Neuronal stem cell (in vitro differentiated cells): ENCODE results near the gene ITGBL1. TPM values are rescaled to one million over a fixed set of nuclear protein-coding genes. Genes with fewer than 3 reads are reported as not detected.

Experiments
- DNase-seq: peaks from one replicate; pipeline ENCODE4 v3.0.0-alpha.2; 2013; ENCODE audit warnings: low spot score
- H2AFZ ChIP-seq: one replicate; pipeline ENCODE4 v1.6.1; 2013; ENCODE audit warnings: mild to moderate bottlenecking, low read length, inconsistent platforms
- H2AK5ac ChIP-seq: 2 replicates; pipeline ENCODE4 v1.6.1; 2013; ENCODE audit warnings: low read depth, mild to moderate bottlenecking, inconsistent platforms, low read length, moderate library complexity, mixed read lengths
- H2BK120ac ChIP-seq: 2 replicates; pipeline ENCODE4 v1.6.1; 2013; ENCODE audit warnings: low read depth, mild to moderate bottlenecking, inconsistent platforms, low read length, moderate library complexity, mixed read lengths
- H2BK12ac ChIP-seq: one replicate; pipeline ENCODE4 v1.6.1; 2013; ENCODE audit warnings: low read length, inconsistent platforms
- H2BK15ac ChIP-seq: 2 replicates; pipeline ENCODE4 v1.6.1; 2013; ENCODE audit warnings: mild to moderate bottlenecking, low read length, inconsistent platforms, mixed read lengths
- H2BK5ac ChIP-seq: one replicate; pipeline ENCODE4 v1.6.1; 2013; ENCODE audit warnings: inconsistent platforms, mild to moderate bottlenecking, low read length, moderate library complexity
- H3K14ac ChIP-seq: one replicate; pipeline ENCODE4 v1.6.1; 2013; ENCODE audit warnings: low read length, inconsistent platforms
- H3K18ac ChIP-seq: 2 replicates; pipeline ENCODE4 v1.6.1; 2013; ENCODE audit warnings: low read length, inconsistent platforms
- H3K23ac ChIP-seq: 2 replicates; pipeline ENCODE4 v1.6.1; 2013; ENCODE audit warnings: low read depth, mild to moderate bottlenecking, mixed read lengths, low read length, inconsistent platforms; ENCODE audit not compliant: poor library complexity
- H3K27ac ChIP-seq: replicated peaks from 3 replicates; pipeline ENCODE4 v1.5.1; 2013; ENCODE audit warnings: low read length, inconsistent platforms
- H3K27me3 ChIP-seq, 3 experiments: 2 replicates each; pipeline ENCODE4 v1.6.1; 2013; ENCODE audit warnings: low read length in 3 of 3, mild to moderate bottlenecking in 2 of 3, inconsistent platforms in 1 of 3, low read depth in 1 of 3, mixed read lengths in 1 of 3, moderate library complexity in 1 of 3; ENCODE audit not compliant: control insufficient read depth in 3 of 3, insufficient read depth in 3 of 3
- H3K36me3 ChIP-seq, 2 donors: replicated peaks in 1 of 2; 2 replicates each; pipeline ENCODE4 v1.6.1; 2013; ENCODE audit warnings: low read length in 2 of 2; ENCODE audit not compliant: control insufficient read depth in 2 of 2, insufficient read depth in 2 of 2
- H3K4ac ChIP-seq: 2 replicates; pipeline ENCODE4 v1.6.1; 2013; ENCODE audit warnings: inconsistent platforms, mild to moderate bottlenecking, low read length, moderate library complexity
- H3K4me1 ChIP-seq, 2 donors: 1 replicate in 1 of 2; 2 replicates in 1 of 2; pipeline ENCODE4 v1.6.1; 2013; ENCODE audit warnings: low read length in 2 of 2, low read depth in 1 of 2; ENCODE audit not compliant: control insufficient read depth in 2 of 2, insufficient read depth in 1 of 2
- H3K4me2 ChIP-seq: one replicate; pipeline ENCODE4 v1.6.1; 2013; ENCODE audit warnings: mild to moderate bottlenecking, low read length, inconsistent platforms; ENCODE audit not compliant: insufficient read depth, poor library complexity, severe bottlenecking
- H3K4me3 ChIP-seq, 2 donors: 2 replicates each; pipeline ENCODE4 v1.5.1; 2013; ENCODE audit warnings: low read length in 2 of 2, mild to moderate bottlenecking in 2 of 2, inconsistent platforms in 1 of 2, moderate library complexity in 1 of 2
- H3K79me1 ChIP-seq: one replicate; pipeline ENCODE4 v1.6.1; 2013; ENCODE audit warnings: low read depth, mild to moderate bottlenecking, inconsistent platforms, low read length, moderate library complexity
- H3K9ac ChIP-seq: one replicate; pipeline ENCODE4 v1.6.1; 2013; ENCODE audit warnings: mild to moderate bottlenecking, low read depth, low read length, inconsistent platforms; ENCODE audit not compliant: poor library complexity
- H3K9me3 ChIP-seq, 2 donors: replicated peaks in 1 of 2; 2 replicates each; pipeline versions ENCODE3 to v1.6.1; 2013; ENCODE audit warnings: low read length in 2 of 2, mild to moderate bottlenecking in 2 of 2, inconsistent platforms in 1 of 2, low read depth in 1 of 2, mixed read lengths in 1 of 2, moderate library complexity in 1 of 2; ENCODE audit not compliant: control insufficient read depth in 2 of 2, insufficient read depth in 1 of 2
- H4K8ac ChIP-seq: one replicate; pipeline ENCODE4 v1.6.1; 2013; ENCODE audit warnings: low read depth, mild to moderate bottlenecking, inconsistent platforms, low read length, moderate library complexity
- H4K91ac ChIP-seq: one replicate; pipeline ENCODE4 v1.6.1; 2013; ENCODE audit warnings: low read length, low read depth, mild to moderate bottlenecking, inconsistent platforms; ENCODE audit not compliant: poor library complexity
- WGBS, 2 donors: extraction: QIAGEN DNeasy Blood & Tissue Kit; methylation state at CpG; one replicate each; pipeline ENCODE4 v1.1.7; 2013; ENCODE audit warnings: missing lambda C conversion rate in 2 of 2, mixed read lengths in 1 of 2; ENCODE audit not compliant: insufficient read length in 2 of 2, insufficient replicate concordance in 1 of 2; ENCODE audit errors: extremely low coverage in 2 of 2; 5-methylcytosine and 5-hydroxymethylcytosine counted together
- polyA plus RNA-seq, 2 experiments: library from polyadenylated mRNA; stranded (reverse); fragments of 200-250 nt; gene quantifications; one replicate each; pipeline ENCODE4 v1.2.3, GENCODE V29; 2013

Gene ITGBL1, protein sequence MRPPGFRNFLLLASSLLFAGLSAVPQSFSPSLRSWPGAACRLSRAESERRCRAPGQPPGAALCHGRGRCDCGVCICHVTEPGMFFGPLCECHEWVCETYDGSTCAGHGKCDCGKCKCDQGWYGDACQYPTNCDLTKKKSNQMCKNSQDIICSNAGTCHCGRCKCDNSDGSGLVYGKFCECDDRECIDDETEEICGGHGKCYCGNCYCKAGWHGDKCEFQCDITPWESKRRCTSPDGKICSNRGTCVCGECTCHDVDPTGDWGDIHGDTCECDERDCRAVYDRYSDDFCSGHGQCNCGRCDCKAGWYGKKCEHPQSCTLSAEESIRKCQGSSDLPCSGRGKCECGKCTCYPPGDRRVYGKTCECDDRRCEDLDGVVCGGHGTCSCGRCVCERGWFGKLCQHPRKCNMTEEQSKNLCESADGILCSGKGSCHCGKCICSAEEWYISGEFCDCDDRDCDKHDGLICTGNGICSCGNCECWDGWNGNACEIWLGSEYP
- polyA plus RNA-seq (2013, experiment 1 of 2), result not detected
- not detected for polyA plus RNA-seq (2013, experiment 2 of 2)

DNA sequence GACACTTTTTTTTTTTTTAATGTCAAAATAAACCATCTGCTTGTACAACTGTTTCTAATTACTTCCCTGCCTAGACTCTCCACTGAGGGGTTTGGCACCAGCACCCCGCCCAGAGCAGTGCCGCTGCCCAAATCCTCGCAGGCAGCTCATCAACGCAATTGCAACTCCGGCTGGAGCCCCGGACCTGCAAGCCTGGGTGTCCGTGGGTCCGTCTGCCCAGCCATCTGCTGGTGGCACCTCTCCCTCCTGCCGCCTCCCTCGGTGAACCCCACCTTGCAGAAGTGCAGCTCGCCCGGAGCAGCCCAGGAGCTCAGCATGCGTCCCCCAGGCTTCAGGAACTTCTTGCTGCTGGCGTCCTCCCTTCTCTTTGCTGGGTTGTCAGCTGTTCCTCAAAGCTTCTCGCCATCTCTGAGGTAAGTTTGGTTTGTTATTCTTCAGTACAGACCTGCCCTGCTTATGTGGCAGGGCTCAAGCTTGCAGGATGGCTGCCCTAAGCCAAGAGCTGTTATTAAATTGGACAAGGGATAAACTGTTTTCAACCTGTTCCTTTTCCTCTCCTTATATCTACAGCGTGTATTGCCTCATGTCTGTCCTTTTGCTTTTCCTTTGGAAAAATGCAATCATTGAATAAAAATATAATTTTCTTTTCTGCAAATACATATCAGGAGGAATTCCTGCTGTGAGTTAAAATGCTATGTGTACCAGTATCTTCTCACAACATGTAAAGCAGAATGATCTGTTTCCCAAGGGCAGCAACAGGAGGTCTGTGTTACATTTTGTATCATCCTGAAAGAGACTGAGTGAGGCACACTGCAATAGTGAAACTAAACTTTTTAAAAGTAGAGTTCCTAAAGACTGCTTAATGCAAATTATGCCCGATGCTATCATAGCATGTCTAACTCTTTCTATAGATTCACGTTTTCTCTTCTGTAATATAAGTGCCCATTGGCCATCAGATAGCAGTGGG is at the start of gene ITGBL1:
Gene ITGBL1 (plus strand): TSS at position 157 of the 967 bp plus-strand sequence. CDS start 159 bp downstream, at position 316.
- Histone ChIP-seq H4K8ac (no peak within 1 kb of the TSS), H2AFZ (no peak within 1 kb of the TSS), H3K27me3 (no peaks in the 10 kb centered on the region), H2AK5ac (peak within 1 kb of the TSS; percentile 69), H3K4ac (no peak within 1 kb of the TSS), H3K18ac (peak within 1 kb of the TSS; percentile 62), H3K4me1 (no peaks in the 10 kb centered on the region), H3K23ac (no peak within 1 kb of the TSS), H3K36me3 (no peaks in the 10 kb centered on the region), H3K79me1 (no peaks in the 10 kb centered on the region), H3K4me3 (no peak within 1 kb of the TSS), H3K27ac (no peak within 1 kb of the TSS), H2BK15ac (no peak within 1 kb of the TSS), H2BK120ac (no peak within 1 kb of the TSS), H3K9ac (peak within 1 kb of the TSS; percentile 35), H2BK5ac (no peak within 1 kb of the TSS), H2BK12ac (no peak within 1 kb of the TSS), H4K91ac (no peak within 1 kb of the TSS), H3K4me2 (no peak within 1 kb of the TSS), H3K14ac (no peak within 1 kb of the TSS), H3K9me3 (no peaks in the 10 kb centered on the region)
- WGBS, 2 donors, result no CpG with 5 or more reads among the region's 18 CpGs
- DNase-seq, result no peak

DNA sequence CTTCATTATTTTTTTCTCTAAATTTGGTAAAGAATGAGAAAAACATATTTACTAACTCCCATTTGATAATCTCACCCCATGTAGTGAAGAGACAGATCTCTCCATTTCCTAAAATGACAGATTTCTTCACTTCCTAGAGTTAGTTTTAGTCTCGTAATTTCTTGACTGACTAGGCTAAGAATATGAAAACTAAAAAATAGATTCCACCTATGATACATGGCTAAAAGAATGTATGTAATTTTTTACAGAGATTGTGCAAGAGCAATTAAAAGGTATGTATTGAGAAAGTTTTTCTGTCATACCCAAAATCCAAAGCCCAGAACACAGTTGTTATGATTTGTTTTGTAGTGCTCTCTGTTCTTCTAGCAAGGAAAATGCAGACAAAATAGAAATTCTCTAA is 45.7 kb upstream of the ITGBL1 start:
- H3K14ac ChIP-seq, result no peak overlapping the region
- no peak overlapping the region for H2AK5ac ChIP-seq
- no peak for DNase-seq
- H3K4me2 ChIP-seq, result no peak overlapping the region
- WGBS, 2 donors, result no CpG with 5 or more reads among the region's 1 CpG
- H3K9me3 ChIP-seq, result no peaks in the 10 kb centered on the region
- no peak overlapping the region for H3K4me3 ChIP-seq
- H3K4ac ChIP-seq, result no peak overlapping the region
- no peaks in the 10 kb centered on the region for H3K79me1 ChIP-seq
- no peaks in the 10 kb centered on the region for H3K4me1 ChIP-seq
- H4K8ac ChIP-seq, result no peak overlapping the region
- no peaks in the 10 kb centered on the region for H3K36me3 ChIP-seq
- no peak overlapping the region for H2BK120ac ChIP-seq
- H3K27me3 ChIP-seq, result peaks cover 0 to 7% (median 0%) of the 10 kb centered on the region in 3 experiments
- no peak overlapping the region for H3K18ac ChIP-seq
- H2BK15ac ChIP-seq, result no peak overlapping the region
- no peak overlapping the region for H2AFZ ChIP-seq
- H3K9ac ChIP-seq, result no peak overlapping the region
- H3K27ac ChIP-seq, result no peak overlapping the region
- no peak overlapping the region for H2BK12ac ChIP-seq
- H4K91ac ChIP-seq, result no peak overlapping the region
- H3K23ac ChIP-seq, result no peak overlapping the region
- H2BK5ac ChIP-seq, result no peak overlapping the region

DNA sequence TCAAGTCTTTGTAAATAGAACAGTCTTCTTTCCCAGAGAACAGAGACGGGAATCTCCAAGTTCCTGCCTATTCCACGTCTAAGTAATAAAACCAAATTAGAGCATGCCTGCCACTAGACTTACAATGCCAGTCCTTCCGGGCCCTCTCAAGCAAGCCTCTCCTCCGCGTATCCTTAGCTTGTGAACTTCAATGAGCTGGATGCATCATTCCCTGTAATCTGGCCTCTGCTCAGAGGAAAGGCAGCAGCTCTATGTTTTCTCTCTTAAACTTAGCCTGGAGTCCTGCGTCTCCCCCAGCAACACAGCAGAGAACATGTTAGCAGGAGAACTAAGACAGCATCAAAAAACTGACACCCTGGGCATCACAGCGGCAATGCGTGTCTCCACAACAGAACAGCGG is 44.3 kb upstream of the ITGBL1 start:
- no peak overlapping the region for H3K4ac ChIP-seq
- no peak overlapping the region for H3K9ac ChIP-seq
- DNase-seq, result no peak
- H2BK15ac ChIP-seq, result no peak overlapping the region
- H2AFZ ChIP-seq, result no peak overlapping the region
- H2AK5ac ChIP-seq, result no peak overlapping the region
- H3K14ac ChIP-seq, result no peak overlapping the region
- H3K27ac ChIP-seq, result no peak overlapping the region
- H3K27me3 ChIP-seq, result peaks cover 0 to 16% (median 0%) of the 10 kb centered on the region in 3 experiments
- no peaks in the 10 kb centered on the region for H3K79me1 ChIP-seq
- H4K91ac ChIP-seq, result no peak overlapping the region
- no peak overlapping the region for H2BK5ac ChIP-seq
- no peaks in the 10 kb centered on the region for H3K9me3 ChIP-seq
- no peak overlapping the region for H2BK120ac ChIP-seq
- no peak overlapping the region for H2BK12ac ChIP-seq
- no peak overlapping the region for H3K4me2 ChIP-seq
- no CpG with 5 or more reads among the region's 9 CpGs for WGBS, 2 donors
- no peak overlapping the region for H3K23ac ChIP-seq
- no peaks in the 10 kb centered on the region for H3K4me1 ChIP-seq
- H3K36me3 ChIP-seq, result no peaks in the 10 kb centered on the region
- H3K4me3 ChIP-seq, result no peak overlapping the region
- H4K8ac ChIP-seq, result no peak overlapping the region
- H3K18ac ChIP-seq, result no peak overlapping the region
